ENCODE data around the gene APH1B.
"Not testable (repeated sequence)": the region's sequence is repeated elsewhere in the genome, so short reads cannot be mapped to it uniquely, and the experiment has no call there.

APH1B gene

DNA sequence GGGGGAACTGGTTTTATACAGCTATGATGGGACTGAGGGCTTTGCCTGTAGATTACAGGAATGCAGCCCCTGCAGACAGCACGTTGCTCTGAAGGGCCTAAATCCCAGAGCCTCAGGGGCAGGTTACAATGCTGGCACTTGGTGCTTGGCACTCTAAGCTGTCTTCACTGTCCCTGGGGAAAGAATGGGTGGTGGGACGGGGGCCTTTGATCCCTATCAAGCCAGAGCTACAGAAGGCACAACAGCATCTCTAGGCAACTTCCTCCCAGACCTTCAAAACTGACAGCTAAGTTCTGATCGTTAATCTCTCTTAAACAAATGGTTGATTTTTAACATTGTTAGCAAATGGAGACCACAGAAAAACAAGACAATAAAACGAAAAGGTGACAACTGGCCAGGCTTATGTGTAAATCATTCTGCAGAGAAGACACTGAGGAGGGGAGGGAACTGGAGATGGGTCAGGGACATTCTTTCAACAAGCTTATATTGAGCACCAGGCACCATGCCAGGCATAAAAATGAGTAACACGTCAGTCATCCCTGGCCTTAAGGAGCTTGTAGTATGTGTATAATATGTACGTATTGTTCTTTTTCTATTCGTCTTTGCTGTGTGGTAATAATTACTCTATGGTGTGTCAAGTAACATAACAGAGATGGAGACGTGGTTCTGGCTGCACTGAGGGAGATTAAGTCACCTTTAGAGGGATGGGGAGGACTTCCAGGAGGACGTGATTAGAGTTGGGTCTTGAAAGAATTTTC is 55.1 kb downstream of the APH1B start:
- DNase-seq: no peak

DNA sequence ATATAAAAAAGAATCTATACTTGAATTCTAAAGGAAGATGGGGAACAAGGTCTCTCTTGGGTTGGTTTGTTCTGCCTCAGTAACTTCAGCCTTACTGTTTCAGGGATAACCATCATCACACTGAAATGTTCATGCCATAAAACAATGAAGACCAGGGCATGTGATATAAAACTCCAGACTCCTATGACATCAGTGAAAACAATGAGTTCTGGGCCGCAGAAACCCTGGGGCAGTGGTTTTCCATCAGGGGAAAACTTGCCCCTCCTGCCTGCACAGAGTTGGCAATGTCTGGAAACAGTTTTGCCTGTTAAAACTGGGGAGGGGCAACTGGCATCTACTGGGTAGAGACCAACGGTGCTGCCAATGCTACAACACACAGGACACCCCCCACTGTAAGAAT is 57.4 kb downstream of the APH1B start:
- no peak for DNase-seq

DNA sequence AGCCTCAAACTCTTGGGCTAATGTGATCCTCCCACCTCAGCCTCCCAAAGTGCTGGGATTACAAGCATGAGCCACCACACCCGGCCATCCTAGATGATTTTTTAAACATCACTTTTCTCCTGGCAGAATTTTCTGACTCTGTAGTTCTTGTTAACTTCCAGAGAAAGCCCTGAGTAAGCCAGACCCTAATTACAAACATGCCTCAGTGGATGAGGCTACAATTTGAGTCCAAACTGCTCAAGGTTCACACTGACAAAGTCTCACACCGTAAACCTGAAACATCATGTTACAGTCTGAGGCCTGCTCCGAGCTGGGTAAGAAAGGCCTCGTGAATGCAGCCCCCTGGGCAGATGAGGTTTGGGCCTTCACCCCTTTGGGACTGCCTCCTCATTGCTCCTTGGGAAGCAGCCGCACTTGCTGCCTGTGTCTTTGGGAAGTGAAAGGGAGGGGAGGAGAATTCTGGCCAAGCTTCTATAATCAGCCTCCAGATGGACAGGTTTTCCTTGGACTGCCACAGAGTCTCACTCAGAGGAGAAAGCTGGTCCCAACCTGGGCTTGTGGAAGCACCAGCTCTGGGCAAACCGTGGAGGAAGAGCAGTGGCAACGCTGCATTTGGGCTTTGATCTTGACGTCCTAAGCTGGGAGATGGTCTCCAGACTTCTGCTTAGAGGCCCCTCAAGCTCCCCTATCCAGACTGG is 58.3 kb downstream of the APH1B start:
- no peak for DNase-seq

DNA sequence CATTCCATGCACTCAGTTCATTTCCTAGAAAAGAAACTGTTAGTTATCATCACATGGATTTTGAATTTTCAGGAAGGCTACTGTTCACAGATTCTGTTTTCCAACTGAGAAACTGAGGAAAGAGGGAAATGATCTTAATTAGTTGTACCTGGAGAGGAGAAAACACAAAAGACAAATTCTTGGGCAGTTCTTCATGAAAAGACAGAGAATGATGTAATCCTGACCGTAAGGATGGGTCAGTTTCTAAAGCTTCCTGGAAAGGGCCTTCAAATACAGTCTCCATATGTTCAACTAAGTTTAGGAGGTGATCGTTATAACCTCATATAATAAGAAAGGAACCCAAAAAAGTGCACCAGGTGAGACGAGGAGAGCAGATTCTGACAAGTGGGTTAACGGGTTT is 59.6 kb downstream of the APH1B start:
- DNase-seq: no peak

DNA sequence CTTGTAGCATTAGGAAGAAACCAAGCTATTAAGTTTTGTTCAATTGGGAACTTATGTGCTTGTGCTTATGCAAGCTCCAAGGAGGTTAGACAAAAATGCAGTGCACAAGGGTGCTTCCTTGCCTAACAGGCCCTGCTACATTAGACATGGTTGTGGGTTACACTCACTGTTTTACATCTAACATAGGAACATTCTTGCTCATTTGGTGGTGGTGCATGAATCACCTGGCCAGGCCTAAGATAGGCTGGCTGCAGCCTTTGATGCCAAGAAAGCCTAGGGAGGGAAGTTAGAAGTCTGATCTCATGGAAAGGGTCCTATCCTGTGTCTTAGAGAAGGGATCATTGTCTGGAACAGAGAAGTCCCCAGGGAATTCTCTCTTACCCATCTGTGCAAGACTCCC is 60.8 kb downstream of the APH1B start:
- DNase-seq: no peak

DNA sequence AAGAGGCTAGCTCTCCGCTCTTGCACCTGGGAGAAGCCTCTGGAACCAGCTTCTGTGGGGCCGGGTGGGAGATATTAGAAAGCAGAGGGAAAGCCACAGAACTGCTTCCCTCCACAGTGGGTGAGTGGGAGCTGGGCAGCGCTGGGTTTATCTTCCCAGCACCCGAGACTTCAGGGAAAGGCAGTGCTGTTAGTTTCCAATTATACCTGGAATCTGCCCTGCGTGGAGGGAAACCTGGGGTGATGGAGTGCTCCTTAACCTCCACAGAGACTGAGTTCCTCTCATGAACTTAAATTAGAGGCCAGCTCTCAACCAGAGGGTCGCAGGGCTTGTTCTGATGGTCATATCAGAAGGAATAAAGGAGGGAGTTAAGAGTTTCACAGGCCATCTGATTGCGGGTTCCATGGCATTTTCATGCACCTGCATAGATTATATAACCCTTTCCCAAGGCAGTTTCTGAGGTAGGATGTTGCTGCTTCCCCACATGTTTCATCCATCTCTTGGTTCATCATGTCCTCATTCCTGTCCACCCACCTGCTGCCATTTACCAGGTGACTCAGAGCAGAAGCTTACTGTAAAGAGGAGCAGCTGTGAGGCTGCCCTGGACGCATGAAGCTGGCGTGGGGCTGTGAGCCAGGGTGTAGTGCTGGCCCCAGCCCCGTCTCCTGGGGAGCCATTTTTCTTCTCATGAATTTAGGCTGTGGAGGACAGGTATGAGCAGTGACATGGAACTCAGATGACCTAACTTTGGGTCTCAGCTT is 61.8 kb downstream of the APH1B start:
- DNase-seq: no peak

DNA sequence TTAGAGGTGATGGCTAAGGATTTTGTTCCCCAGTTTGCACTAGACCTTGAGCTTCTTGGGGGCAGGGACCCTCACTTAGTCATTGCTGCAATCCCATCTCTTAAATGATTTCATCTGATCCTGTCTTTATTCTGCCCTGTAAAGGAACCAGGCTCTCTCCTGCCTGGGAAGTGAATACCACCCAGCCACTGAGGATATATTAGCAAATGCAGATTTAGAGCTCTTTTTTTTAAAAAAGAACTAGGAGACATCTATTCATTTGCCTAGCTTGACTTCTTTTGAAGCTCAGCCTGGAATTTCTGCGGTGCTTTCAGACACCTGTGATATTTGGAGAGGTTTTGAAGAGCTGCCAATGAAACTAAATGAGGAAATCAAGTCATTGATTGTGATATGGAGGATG is 62.4 kb downstream of the APH1B start:
- DNase-seq: no peak

DNA sequence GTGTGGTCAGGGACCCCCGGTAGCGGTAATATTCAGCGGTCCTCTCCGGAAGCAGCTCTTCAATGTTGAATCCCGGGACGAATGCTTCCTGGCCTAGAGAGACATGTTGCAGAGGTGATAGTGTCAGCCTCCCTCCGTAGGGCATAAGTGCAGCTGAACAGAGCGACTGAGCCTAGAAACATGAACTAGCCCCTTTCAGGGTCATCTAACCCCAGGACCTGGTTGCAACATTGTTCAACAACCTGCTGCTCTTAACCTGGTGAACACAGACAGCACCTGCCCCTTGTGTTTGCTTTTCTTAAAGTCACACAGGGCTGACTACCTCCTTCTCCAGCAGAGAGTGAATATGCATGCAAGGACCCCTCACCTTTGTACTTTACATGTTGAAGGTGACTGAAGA is 62.9 kb downstream of the APH1B start:
- DNase-seq: no peak

DNA sequence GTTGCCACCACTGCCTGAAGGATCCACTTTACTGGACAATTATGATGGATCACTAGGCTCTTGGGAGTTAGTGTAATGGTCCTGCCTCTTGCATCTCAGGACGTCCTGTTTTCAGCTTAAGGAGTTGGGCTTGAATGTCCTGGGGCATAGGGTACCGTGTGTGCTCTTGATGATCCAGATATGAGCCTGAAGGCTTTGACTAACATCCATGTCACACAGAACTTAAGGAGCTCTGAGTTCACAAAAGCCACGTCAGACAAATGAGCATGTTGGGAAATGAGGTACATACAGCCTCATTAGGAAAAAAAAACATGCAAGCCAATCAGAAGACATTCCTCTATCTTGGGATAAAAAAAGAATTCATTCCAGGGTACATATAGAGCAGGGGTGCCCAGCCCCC is 63.5 kb downstream of the APH1B start:
- no peak for DNase-seq

DNA sequence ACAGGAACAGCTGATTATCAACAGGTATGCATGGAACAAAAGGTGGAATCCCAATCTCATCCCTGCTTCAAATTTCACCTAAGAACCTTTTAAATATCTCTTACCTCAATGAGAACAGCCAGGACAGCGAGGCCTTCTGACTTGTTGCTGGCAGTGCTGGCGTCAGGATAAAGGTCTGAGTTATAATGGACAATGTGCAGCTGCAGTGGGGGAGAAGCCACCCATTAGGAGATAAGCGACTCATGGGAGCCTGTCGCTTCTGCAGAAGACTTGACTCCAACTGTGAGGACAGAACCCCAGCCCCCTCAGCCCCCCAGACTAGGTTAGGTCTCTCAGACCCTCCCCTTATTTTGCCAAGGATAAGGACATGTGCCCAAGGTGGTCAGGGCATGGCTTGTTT is 64.5 kb downstream of the APH1B start:
- no peak for DNase-seq

DNA sequence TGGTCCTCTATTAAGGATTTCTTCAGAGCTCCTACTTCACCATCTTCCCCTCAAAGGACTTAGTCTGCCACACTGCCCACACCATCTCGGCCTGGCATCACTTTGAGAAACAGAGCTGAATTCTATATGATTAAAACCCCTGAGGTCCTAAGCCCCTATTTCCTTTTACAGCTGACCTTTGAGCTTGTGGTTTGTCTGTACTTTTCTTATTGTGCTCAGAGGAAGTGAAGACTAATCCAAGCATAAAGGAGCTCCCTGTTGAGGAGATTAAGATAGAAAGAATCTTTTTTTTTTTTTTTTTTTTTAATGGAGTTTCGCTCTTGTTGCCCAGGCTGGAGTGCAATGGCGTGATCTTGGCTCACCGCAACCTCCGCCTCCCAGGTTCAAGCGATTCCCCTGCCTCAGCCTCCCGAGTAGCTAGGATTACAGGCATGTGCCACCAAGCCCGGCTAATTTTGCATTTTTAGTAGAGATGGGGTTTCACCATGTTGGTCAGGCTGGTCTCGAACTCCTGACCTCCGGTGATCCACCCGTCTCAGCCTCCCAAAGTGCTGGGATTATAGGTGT is 65.7 kb downstream of the APH1B start:
- not testable (repeated sequence) for DNase-seq

DNA sequence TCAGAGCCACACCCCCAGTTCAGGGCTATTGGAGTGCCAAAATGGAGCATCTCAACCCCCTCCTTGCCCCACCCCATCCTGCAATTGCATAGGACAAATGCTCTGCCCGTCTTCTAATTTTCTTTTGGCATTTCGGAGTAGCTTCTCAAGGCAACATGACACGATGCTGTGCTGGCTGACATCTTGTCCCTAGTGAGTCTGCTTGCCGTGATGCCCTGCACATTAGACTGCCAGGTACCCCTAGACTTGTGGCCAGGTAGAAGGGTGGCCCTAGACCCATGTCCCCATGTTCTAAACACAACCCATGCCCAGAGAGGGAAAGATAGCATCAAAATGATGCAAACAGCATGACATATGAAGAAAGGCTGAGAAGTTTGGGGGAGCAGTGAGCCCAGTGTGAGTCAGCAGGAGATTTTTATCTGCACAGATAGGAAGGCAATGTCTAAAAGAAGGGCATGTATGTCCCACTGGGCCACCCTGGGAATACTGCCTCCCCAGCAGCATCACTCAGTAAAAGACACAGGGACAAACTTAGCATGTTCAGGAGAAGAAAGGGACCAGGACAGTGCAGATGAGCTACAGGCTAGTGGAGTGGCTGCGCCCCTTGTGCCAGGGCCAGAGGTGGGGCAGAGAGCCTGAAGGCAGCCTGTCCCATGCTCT is 67.5 kb downstream of the APH1B start:
- no peak for DNase-seq

DNA sequence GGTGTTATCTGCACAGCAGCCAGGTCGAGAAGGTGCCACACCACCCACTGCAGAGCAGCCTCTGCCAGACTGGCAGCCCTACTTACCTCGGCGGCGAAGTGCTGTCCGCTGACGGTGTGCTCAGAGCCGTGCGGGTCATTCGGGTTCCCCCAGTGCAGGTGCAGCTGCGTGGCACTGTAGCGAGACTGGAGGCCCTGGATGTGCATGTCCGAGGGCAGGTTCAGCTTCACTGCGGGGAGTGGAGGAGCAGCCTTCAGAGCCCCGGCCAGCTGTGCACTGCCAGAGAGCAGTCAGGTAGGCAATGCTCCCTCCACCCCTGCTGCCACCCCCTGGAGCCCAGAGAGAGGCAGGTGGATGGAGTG is 68.0 kb downstream of the APH1B start:
- DNase-seq: no peak

DNA sequence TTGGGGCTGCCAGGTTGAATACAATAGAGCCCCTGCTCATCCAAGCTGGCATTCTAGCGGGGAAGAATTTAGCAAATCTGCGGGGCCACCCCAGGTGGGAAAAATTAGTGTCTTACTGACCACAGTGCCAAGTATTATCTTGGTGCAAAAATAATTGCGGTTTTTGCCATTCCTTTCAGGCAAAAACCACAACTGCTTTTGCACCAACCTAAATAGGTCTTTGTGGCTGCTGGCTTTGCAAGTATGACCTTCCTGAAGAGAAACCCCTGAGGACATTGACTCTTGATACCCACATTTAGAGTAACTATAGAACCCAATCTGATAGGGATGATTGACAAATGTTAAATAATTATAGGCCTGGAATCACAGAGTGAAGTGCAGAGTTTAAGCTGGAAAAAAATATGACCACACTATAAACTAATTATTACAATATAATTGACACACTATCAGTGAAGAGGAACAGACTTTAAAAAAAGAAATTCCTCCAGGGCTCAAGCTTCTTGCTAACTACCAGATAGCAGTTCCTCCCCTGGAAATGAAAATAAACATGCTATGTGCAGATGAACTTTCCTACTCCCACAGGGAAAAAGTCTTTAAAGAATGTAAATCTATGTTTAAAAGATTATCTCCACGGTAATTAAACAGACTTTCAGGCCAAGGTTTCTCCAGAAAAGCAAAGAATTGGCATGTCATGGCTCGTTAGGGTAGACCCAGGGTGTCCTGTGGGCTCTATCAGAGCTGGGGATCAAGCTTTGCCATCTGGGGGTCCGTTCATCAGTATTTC is 69.9 kb downstream of the APH1B start:
- DNase-seq: no peak

DNA sequence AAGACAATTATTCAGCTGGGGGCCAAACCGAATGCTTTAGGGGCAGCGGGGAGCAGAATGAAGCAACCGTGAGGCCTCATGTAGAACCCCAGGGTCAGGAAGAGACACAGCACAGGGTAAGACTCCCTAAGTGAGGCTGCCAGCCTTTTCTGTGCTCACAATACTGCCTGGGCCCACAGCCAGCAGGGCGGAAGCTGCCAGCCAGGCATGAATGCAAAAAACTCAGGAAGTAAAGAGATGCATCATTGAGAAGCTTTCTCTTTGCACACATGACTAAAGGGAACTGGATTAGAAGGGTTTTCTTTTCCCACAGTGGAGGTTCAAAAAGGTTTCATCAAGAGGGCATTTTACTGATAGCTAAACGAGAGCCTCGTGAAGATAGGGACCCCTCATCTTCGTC is 71.0 kb downstream of the APH1B start:
- no peak for DNase-seq

DNA sequence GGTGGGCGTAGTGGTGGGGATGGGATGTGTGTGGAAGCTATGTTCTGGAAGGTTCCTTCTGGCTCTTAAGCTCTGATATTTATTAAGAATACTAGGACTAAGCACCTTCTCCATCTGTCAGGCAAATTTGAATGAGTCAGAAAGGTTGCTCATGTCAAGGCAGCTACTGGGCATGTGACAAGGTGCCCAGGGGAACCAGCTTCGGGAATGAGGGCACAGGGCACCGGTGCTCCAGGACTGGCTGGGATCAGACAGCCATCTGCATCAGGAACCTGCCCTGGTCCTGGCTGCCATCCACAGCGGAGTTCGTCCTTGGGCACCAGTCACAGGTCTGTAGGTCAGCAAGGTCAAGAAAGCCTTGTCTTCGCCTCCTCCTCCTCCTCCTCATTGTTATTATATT is 71.8 kb downstream of the APH1B start:
- no peak for DNase-seq

DNA sequence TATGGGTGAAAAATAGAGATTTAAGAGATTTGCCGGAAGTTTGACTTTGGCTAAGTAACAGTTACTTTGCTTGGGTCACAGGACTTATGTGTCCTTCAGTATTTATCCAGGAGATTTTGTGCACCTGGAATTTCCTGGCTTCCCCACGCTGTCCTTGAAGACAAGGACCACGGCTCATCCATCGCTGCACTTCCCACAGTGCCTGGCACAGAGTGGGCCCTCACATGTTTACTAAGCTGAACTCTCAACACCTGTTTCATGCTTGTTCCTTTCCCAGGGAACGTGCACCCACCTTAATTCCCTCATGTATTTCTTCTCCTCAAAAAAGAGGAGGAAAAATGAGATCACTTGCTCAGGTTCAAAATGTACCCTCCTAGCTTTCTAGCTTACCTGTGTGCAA is 72.2 kb downstream of the APH1B start:
- no peak for DNase-seq

DNA sequence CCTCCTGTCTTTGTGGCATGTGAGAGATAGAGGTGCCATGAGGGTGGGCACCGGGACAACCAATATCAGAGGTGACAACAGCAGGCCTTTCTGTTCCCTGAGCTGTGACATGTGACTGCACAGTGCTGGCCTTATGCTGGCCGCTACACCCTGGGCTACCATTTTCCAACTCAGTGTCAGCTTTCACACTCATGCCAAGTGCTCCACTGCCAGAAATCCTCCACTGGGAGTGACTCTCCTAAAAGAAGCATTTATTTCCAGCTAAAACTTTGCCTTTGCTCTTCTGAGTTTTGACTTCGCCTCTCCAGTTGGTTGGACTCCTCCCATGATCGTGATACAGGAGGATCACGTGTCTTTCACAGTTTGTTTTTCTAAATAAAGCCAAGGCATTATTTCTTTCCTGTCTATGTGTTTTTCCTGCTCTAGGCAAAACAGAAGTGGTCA is 72.8 kb downstream of the APH1B start:
- no peak for DNase-seq

DNA sequence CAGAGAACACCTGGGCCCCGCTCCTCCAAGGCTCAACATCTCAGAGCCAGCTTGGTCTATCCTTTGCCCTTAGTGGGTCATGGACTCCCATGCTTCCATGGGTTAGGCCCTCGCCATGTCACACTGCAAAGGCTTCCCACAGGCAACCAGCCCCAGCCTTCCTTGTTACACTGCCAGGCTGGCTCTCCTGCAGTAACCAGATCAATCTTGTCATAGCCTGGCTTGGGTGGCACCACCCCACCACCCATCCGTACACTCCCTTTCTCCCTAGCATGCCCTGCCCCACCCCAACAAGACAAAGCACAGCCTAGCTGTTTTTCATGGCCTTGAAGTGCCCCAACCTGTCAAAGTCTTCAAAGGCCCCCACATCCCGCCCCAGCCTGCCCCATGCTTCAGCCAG is 73.8 kb downstream of the APH1B start:
- no peak for DNase-seq

DNA sequence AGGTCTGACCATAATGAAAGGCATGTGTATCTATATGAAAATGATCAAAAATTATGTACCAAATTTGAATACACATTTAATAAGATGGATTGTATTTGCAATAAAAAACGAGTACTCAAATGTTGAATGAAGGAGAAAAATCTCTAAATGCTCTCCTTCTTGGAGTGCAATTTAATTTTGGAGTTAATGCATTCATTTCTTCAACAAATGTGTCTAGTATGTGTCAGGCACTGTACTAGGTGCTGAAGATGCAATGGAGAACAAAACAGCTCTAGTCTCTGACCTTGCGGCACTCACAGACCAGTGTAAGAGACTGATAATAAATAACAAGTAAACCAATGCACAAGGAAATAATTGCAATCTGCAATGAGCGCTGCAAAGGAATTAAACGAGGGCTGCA is 75.4 kb downstream of the APH1B start:
- DNase-seq: no peak

DNA sequence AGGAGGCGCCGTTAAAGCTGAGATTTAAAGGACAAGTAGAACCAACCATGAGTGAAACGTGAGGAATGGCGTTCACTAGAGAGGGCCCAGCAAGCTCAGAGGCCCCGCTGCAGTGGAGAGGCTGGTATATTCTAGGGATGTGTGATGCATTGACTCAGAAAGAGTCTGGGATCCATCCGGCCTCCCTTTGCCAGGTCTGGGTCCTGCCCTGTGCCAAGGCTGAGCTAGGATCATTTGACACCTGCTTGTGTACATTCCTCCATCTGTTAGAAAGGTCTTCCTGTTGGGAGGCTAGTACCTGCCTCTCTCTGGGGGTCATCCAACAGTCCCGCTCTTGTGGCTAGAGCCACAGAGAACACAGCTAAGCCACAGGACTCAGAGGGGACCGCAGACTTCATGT is 75.9 kb downstream of the APH1B start:
- no peak for DNase-seq

DNA sequence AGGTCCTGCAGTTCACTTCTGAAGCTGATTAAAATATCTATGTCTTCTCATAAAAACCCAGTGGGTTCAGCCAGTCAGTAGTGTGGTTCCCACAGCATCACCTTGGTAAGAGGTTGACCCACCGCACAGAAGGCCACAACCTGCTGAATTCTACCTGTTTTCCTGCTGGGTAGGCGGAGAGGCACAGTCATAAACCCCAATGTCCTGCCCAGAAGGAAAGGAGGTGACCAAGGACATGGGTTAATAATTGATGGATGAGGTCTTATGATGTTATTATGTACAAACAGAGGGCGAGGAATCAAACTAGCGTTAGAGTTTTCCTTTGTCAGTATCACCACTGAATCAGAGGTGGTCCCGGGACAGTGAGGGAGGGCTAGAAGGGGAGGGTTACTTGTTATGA is 76.5 kb downstream of the APH1B start:
- no peak for DNase-seq
